ENCODE results near the gene FAM3D. TPM values are rescaled to one million over a fixed set of nuclear protein-coding genes. Genes with fewer than 3 reads are reported as not detected.
"Not testable (repeated sequence)": the region's sequence is repeated elsewhere in the genome, so short reads cannot be mapped to it uniquely, and the experiment has no call there.

The FAM3D gene
- total RNA-seq, 1 donor, result not detected

DNA sequence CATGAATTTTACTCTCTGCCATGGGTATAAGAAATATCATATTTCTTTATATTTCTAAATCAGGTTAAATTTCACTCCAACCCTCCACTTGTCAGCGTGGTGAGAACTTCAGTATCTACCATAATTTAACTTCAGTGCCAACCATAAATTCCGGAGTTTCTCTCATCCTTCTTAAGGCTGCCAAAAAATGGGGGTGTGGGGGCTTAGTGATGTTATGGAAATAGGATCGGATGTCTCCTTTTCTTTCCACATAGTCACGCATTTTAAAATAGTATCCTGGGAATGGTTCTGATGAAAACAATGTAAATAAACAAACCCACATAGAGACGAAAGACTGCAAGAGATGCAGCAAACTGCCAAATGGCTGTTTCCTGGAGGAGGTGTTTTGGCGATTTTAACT, 12.9 kb upstream of the FAM3D start:
- H3K4me3 ChIP-seq (ENCODE audit: low read depth, low read length), result no peak overlapping the region
- no peak for DNase-seq (ENCODE audit: low read depth)
- TF ChIP-seq, protein P1, sequence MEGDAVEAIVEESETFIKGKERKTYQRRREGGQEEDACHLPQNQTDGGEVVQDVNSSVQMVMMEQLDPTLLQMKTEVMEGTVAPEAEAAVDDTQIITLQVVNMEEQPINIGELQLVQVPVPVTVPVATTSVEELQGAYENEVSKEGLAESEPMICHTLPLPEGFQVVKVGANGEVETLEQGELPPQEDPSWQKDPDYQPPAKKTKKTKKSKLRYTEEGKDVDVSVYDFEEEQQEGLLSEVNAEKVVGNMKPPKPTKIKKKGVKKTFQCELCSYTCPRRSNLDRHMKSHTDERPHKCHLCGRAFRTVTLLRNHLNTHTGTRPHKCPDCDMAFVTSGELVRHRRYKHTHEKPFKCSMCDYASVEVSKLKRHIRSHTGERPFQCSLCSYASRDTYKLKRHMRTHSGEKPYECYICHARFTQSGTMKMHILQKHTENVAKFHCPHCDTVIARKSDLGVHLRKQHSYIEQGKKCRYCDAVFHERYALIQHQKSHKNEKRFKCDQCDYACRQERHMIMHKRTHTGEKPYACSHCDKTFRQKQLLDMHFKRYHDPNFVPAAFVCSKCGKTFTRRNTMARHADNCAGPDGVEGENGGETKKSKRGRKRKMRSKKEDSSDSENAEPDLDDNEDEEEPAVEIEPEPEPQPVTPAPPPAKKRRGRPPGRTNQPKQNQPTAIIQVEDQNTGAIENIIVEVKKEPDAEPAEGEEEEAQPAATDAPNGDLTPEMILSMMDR (IDR thresholded peaks at IDR 0.05; ENCODE audit: insufficient read depth, low read depth, low read length), result no peak

DNA sequence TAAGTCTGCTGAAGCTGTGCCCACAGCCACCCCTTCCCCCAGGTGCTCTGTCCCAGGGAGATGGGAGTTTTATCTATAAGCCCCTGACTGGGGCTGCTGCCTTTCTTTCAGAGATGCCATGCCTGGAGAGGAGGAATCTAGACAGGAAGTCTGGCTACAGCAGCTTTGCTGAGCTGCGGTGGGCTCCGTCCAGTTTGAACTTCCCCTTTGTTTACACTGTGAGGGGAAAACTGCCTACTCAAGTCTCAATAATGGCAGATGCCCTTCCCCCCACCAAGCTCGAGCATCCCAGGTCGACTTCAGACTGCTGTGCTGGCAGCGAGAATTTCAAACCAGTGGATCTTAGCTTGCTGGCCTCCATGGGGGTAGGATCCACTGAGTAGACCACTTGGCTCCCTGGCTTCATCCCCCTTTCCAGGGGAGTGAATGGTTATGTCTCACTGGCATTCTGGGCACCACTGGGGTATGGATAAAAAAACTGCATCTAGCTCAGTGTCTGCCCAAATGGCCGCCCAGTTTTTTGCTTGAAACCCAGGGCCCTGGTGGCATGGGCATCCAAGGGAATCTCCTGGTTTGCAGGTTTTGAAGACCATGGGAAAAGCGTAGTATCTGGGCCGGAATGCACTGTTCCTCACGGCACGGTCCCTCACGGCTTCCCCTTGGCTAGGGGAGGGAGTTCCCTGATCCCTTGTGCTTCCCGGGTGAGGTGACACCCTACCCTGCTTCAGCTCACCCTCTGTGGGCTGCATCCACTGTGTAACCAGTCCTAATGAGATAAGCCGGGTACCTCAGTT, 11.8 kb upstream of the FAM3D start:
- not testable (repeated sequence) for H3K4me3 ChIP-seq (ENCODE audit: low read depth, low read length); DNase-seq (ENCODE audit: low read depth)

DNA sequence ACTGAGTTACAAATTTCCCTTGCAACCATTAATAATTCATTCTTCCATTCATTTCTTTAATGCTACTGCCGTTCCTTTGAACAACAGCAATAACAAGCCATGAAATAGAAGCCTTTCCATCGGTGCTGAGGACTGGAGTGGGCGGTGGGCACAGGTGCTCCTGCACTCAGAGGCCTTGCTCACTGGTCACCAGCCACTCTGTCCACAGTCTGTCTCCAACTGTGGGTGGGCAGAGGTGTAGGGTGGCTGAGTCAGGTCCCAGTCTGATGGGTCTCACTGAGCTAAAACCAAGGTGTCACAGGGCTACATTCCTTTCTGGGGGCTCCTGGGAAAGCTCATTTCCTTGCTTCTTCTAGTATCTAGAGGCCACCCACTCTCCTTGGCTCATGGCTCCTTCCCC, 6.3 kb upstream of the FAM3D start:
- TF ChIP-seq, protein P1 (IDR thresholded peaks at IDR 0.05; ENCODE audit: insufficient read depth, low read depth, low read length), result no peak
- no peak for DNase-seq (ENCODE audit: low read depth)
- no peak overlapping the region for H3K4me3 ChIP-seq (ENCODE audit: low read depth, low read length)

DNA sequence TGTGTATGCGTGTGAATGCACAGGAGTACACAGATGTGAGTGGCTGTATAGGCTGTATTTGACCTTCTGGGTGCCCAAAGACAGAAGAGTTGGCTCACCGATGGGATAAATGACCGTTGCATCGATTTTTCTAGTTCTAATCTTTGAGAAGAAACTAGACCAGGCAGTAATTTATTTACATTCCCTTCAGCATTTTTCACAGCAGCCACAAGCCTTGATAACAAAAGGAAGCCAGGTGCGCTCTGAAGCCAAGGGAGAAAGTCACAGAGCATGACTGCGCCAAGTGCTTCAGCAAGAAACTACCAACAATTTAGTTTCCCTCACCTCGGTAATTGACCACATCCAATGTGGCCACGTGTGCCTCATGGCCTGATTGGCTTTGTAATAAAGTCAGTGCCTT, 5.9 kb upstream of the FAM3D start:
- H3K4me3 ChIP-seq (ENCODE audit: low read depth, low read length), result no peak overlapping the region
- DNase-seq (ENCODE audit: low read depth), result no peak
- TF ChIP-seq, protein P1 (IDR thresholded peaks at IDR 0.05; ENCODE audit: insufficient read depth, low read depth, low read length), result no peak

DNA sequence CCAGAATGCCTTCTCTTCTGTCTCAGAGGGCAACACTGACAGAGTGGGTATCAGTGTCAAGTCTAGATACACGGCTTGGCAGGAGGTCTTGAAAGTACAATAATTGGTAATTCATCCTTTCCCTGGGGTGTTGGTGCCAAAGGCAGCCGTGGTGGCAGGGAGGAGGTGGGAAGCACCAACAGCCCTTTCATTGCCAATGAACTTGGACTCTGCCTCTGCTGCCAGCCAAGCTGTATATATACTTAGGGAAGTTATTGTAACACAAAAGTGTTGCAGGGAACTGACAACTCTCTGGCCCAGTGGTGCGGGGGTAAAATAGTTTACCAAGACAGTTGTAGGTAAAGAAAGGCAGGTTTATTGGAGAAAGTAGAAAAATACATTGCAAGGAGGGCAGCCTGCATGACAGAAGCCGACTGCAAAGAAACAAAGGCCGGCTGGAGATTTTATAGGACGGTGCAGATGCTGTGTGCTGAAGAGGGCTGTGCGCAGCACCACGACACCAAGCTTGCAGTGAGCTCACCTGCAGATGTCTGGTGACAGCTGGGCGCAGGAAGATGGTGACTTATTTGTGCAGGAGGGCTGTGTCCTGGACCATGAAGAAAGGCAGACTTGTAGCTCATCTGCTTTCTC, 4.0 kb upstream of the FAM3D start:
- TF ChIP-seq, protein P1 (IDR thresholded peaks at IDR 0.05; ENCODE audit: insufficient read depth, low read depth, low read length), result no peak
- H3K4me3 ChIP-seq (ENCODE audit: low read depth, low read length), result no peak overlapping the region
- no peak for DNase-seq (ENCODE audit: low read depth)

DNA sequence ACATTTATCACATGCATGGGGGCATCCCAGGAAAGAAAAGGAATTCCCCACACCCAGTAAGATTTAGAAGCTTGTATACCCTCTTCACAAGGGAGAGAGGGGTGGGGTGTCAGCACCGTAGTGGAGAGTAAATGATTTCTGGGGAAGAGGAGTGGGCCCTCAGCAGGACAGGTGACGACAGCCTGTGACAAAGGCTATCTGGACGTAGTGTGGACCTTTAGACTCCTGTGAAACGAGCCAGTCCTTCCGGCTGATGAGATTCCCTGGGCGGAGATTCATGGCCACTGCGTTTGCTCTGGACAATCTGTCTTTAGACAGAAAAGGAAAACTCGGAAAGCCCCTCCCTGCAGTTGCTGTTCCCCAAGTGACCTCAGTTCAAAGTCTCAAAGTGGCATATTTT, 1.7 kb upstream of the FAM3D start:
- DNase-seq (ENCODE audit: low read depth), result no peak
- H3K4me3 ChIP-seq (ENCODE audit: low read depth, low read length), result no peak overlapping the region
- TF ChIP-seq, protein P1 (IDR thresholded peaks at IDR 0.05; ENCODE audit: insufficient read depth, low read depth, low read length), result no peak

DNA sequence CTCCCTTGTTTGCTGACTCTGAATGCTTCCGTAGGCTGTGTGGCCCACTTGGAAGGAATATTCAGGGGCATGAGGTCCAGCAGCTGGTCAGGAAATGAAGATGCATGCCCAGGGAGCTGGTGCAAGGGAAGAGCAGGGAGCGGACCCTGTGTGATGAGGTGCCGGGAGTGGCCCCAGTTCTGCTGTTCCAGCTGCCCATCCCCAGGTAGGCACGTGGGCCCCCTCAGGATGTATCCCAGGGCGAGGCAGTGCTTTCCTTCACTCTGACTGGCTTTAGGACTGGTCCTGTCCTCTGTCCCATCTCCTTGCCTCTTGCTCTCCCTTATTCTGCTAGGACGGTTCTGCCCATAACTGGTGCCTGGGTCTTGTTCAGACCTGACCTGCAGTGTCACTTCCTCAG, 1.1 kb upstream of the FAM3D start:
- TF ChIP-seq, protein P1 (IDR thresholded peaks at IDR 0.05; ENCODE audit: insufficient read depth, low read depth, low read length), result no peak
- H3K4me3 ChIP-seq (ENCODE audit: low read depth, low read length), result no peak overlapping the region
- no peak for DNase-seq (ENCODE audit: low read depth)
